Bronchial epithelial cell (primary cell): Measurements from ENCODE around the gene RIC1. TPM values are rescaled to one million over a fixed set of nuclear protein-coding genes. Genes with fewer than 3 reads are reported as not detected.

Experiments
- DNase-seq: peaks from one replicate; pipeline ENCODE4 v3.0.0-alpha.2; 2010; ENCODE audit warnings: low read depth
- FAIRE-seq: peaks from 2 replicates; lab custom pipeline; 2011; peaks lifted over from hg19 to GRCh38; lab: Jason Lieb, UNC
- H3K27me3 ChIP-seq: 2 replicates; pipeline ENCODE4 v1.5.1; 2011; ENCODE audit warnings: low read length; ENCODE audit not compliant: control insufficient read depth, insufficient read depth
- H3K36me3 ChIP-seq: 2 replicates; pipeline ENCODE4 v1.5.1; 2011; ENCODE audit warnings: low read length; ENCODE audit not compliant: control insufficient read depth, insufficient read depth
- H3K4me3 ChIP-seq: 2 replicates; pipeline ENCODE4 v1.5.1; 2011; ENCODE audit warnings: mild to moderate bottlenecking, low read depth, low read length, control low read depth
- CTCF ChIP-seq: IDR thresholded peaks from 2 replicates; pipeline ENCODE4 v1.5.1; 2011; ENCODE audit warnings: mild to moderate bottlenecking, moderate library complexity, low read length, control low read depth, inconsistent platforms; ENCODE audit not compliant: insufficient read depth, severe bottlenecking
- total RNA-seq: library from RNA; depleted of rRNA; stranded (reverse); fragments of >200 nt; gene quantifications from 2 replicates; pipeline ENCODE4 v1.2.1, GENCODE V29; 2014

Gene RIC1
- total RNA-seq, 1 donor from 2014 or later: 34.2 TPM

GRCh38 chr9:5614192-5614591, 14.7 kb upstream of the RIC1 start:
- FAIRE-seq: no peak
- Histone ChIP-seq H3K4me3 (no peak overlapping the region), H3K27me3 (no peaks in the 10 kb centered on the region), H3K36me3 (no peaks in the 10 kb centered on the region)
- no peak for TF ChIP-seq CTCF
- no peak for DNase-seq

GRCh38 chr9:5614985-5615384, 13.9 kb upstream of the RIC1 start:
- FAIRE-seq (no peak), DNase-seq (no peak)
- Histone ChIP-seq H3K4me3 (no peak overlapping the region), H3K27me3 (no peaks in the 10 kb centered on the region), H3K36me3 (no peaks in the 10 kb centered on the region)
- TF ChIP-seq CTCF: no peak

GRCh38 chr9:5617749-5618148, 11.2 kb upstream of the RIC1 start:
- no peaks in the 10 kb centered on the region for H3K36me3 ChIP-seq
- no peak overlapping the region for H3K4me3 ChIP-seq
- FAIRE-seq (no peak), DNase-seq (no peak)
- no peak for TF ChIP-seq CTCF
- H3K27me3 ChIP-seq: no peaks in the 10 kb centered on the region

GRCh38 chr9:5620494-5620893, 8.4 kb upstream of the RIC1 start:
- DNase-seq: peak; percentile 35
- H3K36me3 ChIP-seq: no peaks in the 10 kb centered on the region
- no peak overlapping the region for H3K4me3 ChIP-seq
- H3K27me3 ChIP-seq: no peaks in the 10 kb centered on the region
- no peak for TF ChIP-seq CTCF
- FAIRE-seq: no peak

GRCh38 chr9:5621327-5621726, 7.6 kb upstream of the RIC1 start:
- H3K36me3 ChIP-seq: no peaks in the 10 kb centered on the region
- FAIRE-seq (no peak), DNase-seq (peak; percentile 92)
- TF ChIP-seq CTCF: no peak
- H3K27me3 ChIP-seq: no peaks in the 10 kb centered on the region
- H3K4me3 ChIP-seq: no peak overlapping the region

- no peak overlapping the region for H3K4me3 ChIP-seq
- no peaks in the 10 kb centered on the region for H3K27me3 ChIP-seq
- FAIRE-seq (no peak), DNase-seq (peak; percentile 80)
- no peaks in the 10 kb centered on the region for H3K36me3 ChIP-seq
- no peak for TF ChIP-seq CTCF
Observed at GRCh38 chr9:5622016-5622415, 6.9 kb upstream of the RIC1 start.
